ENCODE results near the gene SIL1.
"Not testable (repeated sequence)": the region's sequence is repeated elsewhere in the genome, so short reads cannot be mapped to it uniquely, and the experiment has no call there.

The SIL1 gene

DNA sequence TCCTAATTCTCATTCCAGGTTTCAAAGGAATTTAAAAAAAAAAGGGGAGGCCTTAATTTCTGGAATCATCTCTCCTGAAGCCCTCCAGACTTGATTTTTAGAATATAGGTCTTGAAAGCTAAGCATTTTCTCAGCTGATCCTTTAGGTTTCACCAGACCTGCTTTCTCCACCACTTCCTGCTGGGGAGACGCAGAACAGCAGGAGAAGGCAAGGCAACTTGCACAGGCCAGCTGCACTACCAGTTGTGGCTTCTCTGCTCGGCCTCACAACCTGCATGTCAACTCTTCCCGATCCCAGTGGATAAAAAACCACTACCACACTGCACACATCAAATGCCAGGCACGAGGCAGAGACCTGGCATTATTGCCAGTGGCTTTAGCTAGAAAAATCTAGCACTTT lies 119.8 kb downstream of the SIL1 start:
- no peak for DNase-seq (ENCODE audit: low spot score)
- in situ Hi-C loops (cut with MboI; ENCODE audit: low sequenced_read_pairs, unreplicated experiment): no loop called here
- TF ChIP-seq, protein P1, sequence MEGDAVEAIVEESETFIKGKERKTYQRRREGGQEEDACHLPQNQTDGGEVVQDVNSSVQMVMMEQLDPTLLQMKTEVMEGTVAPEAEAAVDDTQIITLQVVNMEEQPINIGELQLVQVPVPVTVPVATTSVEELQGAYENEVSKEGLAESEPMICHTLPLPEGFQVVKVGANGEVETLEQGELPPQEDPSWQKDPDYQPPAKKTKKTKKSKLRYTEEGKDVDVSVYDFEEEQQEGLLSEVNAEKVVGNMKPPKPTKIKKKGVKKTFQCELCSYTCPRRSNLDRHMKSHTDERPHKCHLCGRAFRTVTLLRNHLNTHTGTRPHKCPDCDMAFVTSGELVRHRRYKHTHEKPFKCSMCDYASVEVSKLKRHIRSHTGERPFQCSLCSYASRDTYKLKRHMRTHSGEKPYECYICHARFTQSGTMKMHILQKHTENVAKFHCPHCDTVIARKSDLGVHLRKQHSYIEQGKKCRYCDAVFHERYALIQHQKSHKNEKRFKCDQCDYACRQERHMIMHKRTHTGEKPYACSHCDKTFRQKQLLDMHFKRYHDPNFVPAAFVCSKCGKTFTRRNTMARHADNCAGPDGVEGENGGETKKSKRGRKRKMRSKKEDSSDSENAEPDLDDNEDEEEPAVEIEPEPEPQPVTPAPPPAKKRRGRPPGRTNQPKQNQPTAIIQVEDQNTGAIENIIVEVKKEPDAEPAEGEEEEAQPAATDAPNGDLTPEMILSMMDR (IDR thresholded peaks at IDR 0.05; ENCODE audit: borderline replicate concordance, control extremely low read depth, extremely low read depth, insufficient read depth, missing control alignments): no peak

- in situ Hi-C loops (cut with MboI; ENCODE audit: low sequenced_read_pairs, unreplicated experiment): no loop called here
- TF ChIP-seq, protein P1 (IDR thresholded peaks at IDR 0.05; ENCODE audit: borderline replicate concordance, control extremely low read depth, extremely low read depth, insufficient read depth, missing control alignments): no peak
- DNase-seq (ENCODE audit: low spot score): no peak
Measured at GRCh38 chr5:139077899-139078298, 120.3 kb downstream of the SIL1 start.

DNA sequence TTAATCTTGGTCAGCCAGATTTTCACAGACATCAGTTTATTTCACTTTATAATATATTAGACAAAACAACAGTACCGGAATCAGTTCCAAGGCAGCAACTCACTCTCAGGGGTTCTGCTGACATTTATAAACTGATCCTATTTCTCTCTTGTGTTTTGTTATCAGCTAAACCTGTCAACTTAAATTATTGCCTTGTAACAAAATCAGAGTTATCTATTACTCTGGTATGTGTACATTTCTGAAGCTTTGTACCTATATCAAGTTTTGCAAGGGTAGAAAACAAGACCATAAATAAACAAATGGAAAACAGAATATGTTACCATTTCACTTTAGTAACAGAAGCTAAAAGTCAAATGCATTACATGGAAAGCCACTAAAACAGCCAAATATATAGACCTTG lies 122.1 kb downstream of the SIL1 start:
- in situ Hi-C loops (cut with MboI; ENCODE audit: low sequenced_read_pairs, unreplicated experiment): no loop called here
- TF ChIP-seq, protein P1 (IDR thresholded peaks at IDR 0.05; ENCODE audit: borderline replicate concordance, control extremely low read depth, extremely low read depth, insufficient read depth, missing control alignments): no peak

DNA sequence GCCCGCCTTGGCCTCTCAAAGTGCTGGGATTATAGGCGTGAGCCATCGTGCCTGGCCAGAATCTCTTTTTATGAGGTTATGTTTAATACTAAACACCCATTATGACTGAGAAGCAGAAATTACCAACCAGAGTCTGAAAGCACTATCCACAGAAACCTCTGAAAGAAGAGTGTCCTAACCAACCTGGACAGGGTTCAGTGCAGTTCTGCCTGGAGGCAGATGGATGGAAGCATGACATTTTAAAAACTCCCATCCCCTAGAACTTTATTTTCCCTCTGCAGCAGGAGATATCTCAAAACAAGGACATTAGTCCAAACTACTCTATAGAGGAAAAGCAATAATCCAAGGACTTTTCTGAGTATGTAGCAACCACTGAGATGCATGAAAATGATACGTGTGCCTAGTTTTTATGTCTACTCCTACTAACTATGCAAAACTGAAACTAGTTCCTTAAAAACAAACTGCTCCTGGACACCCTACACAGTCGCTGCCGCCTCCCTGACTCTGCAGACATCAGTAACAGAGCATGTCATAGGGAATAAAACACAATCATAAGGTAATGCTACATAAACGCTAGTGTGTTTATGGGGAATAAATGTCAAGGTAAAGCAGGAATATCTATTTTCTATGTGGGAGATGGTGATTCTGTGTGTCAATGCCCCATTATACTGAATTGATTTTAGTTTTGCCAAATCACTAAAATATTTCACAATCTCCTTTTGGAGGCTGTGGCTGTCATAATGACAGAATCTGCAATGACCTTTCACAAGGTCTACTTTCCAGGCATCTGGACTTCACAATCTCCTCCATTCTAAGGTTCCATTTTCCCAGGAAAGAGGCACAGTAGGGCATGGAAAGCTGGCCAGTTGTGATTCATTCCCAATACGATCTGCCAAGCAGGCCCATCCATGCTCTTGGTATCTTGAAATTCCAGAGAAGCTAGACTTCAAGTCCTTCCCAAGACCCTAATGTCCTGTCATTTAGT lies 122.8 kb downstream of the SIL1 start:
- TF ChIP-seq, protein P1 (IDR thresholded peaks at IDR 0.05; ENCODE audit: borderline replicate concordance, control extremely low read depth, extremely low read depth, insufficient read depth, missing control alignments): no peak
- DNase-seq (ENCODE audit: low spot score): no peak
- in situ Hi-C loops (cut with MboI; ENCODE audit: low sequenced_read_pairs, unreplicated experiment): no loop called here

More for the DNA sequence above, 122.1 kb downstream of the SIL1 start:
- DNase-seq (ENCODE audit: low spot score): no peak

DNA sequence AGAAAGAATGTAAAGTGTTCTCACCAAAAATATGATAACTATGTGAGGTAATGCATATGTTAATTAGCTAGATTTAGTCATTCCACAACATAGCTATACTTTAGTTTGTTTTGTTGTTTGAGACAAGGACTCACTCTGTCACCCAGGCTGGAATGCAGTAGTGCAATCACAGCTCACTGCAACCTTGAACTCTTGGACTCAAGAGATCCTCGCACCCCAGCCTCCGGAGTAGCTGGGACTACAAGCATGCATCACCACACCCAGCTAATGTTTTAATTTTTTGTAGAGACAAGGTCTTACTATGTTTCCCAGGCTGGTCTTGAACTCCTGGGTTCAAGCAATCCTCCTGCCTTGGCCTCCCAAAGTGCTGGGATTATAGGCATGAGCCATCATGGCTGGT lies 124.2 kb downstream of the SIL1 start:
- DNase-seq (ENCODE audit: low spot score); in situ Hi-C loops (cut with MboI; ENCODE audit: low sequenced_read_pairs, unreplicated experiment): not testable (repeated sequence)

- DNase-seq (ENCODE audit: low spot score): no peak
- in situ Hi-C loops (cut with MboI; ENCODE audit: low sequenced_read_pairs, unreplicated experiment): no loop called here
- TF ChIP-seq, protein P1 (IDR thresholded peaks at IDR 0.05; ENCODE audit: borderline replicate concordance, control extremely low read depth, extremely low read depth, insufficient read depth, missing control alignments): no peak
Measured at GRCh38 chr5:139068494-139069151, 129.5 kb downstream of the SIL1 start.

GRCh38 chr5:139068060-139068459 lies 130.1 kb downstream of the SIL1 start:
- no peak for DNase-seq (ENCODE audit: low spot score)
- TF ChIP-seq, protein P1 (IDR thresholded peaks at IDR 0.05; ENCODE audit: borderline replicate concordance, control extremely low read depth, extremely low read depth, insufficient read depth, missing control alignments): no peak
- in situ Hi-C loops (cut with MboI; ENCODE audit: low sequenced_read_pairs, unreplicated experiment): no loop called here
